ENCODE measurements around the gene LNX1.

Gene LNX1

DNA sequence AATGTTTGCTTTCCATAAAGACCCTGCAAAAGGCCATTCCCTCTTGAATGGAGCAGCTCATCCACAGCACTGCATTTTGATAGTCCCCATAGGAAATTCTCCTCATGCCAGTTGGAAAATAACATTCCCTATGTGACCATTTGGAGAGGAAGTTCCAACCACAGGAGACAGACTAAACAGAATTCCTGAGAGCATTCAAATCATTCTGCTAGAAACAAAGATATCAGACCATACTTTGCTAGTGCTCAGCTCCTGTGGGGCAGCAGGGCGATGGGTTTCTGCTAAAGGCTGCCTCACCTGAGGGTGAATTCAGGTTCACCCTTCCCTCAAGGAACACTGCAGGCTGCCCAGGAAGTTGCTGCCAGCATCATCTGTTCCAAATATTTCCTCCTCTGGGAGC is 58.8 kb downstream of the LNX1 start:
- DNase-seq, result no peak

DNA sequence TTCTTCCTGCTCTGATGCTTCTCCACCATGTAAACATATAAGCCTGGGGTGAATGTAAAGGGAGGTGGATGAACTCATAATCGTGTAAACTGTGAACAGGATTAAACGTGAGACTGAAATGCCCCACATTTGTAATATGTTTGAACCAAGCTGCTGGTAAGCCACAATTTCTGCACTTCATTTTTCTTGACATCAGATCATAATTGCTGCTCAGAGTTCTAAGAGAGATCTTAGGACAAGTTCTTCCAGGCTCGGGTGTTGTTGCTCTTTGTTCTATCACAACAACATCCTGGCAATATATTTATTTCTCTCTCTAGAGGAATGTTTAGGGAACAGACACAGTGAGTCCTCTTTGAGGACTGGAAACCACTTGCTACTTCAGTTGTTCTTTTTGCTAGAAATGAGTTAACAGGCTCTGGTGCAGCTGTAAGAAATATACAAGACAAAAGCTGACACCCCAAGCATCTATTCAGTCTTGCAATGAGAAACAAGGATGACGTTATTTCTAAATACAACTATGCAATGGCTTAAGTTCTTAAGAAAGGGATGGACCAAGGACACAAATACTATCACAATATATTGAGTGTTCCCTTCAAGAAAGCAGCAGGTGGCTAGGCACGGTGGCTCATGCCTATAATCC is 59.6 kb downstream of the LNX1 start:
- no peak for DNase-seq

GRCh38 chr4:53529025-53529424 is 62.3 kb downstream of the LNX1 start:
- DNase-seq, result no peak

GRCh38 chr4:53527930-53528329 is 63.4 kb downstream of the LNX1 start:
- no peak for DNase-seq

DNA sequence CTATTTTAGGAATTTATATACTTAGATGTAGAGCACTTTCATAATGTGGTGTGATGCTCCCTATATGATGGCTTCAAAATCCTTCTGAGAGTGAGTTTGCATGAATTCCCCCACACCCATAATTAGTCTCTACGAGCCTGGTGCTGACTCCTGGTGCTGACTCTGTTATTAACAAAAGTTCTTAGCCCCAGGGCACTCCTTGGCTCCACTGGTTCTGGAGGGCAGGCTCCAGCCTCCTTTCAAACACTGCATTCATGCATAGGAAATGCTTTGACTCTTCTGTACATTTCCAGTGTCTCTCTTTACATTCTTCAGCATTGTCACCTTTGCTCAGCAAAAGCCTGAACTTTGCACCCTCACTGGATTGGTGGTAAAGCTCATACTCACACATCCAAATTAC is 64.0 kb downstream of the LNX1 start:
- no peak for DNase-seq

DNA sequence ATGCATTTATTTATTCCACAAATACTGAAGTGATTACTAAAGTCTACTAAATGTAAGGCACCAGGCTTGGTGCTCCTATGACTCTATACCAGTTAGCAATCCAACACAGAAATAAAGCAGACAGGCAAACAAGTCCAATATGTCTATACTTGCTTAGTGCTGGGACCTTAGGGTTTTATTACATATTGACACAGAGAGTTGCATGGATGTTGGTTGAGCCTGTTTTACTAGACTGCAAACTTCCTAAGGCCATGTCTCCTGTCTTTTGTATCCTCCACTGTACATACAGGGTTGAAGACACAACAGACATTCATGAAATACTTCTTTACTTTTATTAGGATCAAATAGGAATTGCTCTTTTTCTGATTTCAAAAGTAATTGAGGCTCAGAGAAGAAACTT is 69.0 kb downstream of the LNX1 start:
- DNase-seq, result no peak

DNA sequence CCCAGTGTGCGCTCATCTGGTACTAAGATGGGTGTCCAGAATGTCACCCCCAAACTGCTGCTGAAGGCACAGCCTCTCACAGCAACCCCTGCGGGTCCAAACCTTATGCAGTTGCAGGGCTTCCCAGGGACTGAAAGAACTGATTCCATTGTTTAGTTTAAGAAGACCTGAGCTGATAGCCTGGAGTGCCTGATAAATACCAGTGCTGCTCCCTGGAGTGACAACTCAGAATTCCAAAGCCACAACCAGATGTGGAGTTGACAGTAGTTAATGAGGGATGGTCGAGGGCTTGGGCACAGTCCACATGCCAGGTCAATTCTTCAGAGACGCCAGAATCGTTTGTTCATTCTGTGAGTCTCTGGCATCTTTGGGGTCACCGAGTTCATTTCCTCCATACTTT is 71.2 kb downstream of the LNX1 start:
- DNase-seq, result no peak

GRCh38 chr4:53518807-53519206 is 72.5 kb downstream of the LNX1 start:
- no peak for DNase-seq

DNA sequence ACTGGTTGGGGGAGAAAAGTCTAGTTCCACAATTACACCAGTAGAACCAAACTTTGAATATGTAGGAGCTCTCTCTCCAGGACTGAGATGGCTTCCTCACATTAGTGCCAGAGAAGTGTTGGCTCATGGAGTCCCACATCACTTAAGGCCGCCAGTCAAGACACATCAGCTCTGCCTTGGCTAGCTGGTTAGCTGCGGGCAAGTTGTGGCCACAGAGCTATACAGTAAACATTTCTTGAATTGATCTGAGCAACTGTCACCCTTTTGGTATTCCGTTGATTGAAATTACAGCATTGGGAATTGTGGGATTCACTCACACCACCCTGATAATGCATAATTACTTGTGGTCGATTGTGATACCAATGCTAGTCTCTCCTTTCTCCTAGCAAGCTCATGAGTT is 76.2 kb downstream of the LNX1 start:
- DNase-seq, result no peak

DNA sequence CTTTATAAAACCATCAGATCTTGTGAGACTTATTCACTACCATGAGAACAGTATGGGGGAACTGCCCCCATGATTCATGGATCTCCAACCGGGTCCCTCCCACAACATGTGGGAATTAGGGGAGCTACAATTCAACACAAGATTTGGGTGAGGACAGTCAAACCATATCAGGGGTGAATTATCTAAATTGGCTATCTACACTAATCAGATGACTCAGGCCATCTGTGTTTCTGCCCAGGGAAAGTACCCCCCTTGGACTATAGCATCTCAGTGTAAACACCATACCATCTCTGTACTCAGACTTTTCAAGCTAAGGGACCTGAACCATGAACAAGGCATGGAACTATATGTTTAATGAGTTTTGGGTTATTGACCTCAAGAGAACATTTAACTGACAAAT is 76.8 kb downstream of the LNX1 start:
- no peak for DNase-seq

GRCh38 chr4:53512608-53513007 is 78.7 kb downstream of the LNX1 start:
- no peak for DNase-seq

DNA sequence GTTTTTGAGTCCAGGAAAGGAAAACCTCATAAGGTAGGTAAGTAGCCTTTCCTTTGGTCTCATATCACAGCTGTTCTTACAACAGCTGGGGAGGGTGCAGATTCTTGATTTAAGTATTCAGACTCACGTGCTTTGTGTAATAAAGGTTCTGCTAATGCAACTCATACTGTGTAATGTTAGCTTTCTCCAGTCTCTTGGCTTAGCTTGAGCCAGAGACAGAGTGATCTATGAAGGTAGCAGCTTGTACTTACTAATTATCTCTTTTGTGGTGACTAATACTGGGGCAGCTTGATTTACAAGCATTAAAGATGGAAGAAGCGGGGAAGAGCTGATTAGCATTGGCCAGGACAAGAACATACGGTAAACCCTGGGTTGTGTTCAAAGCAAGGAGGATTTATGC is 80.3 kb downstream of the LNX1 start:
- DNase-seq, result peak; percentile 68

- no peak for DNase-seq
Measured at GRCh38 chr4:53510321-53510720, 81.0 kb downstream of the LNX1 start.

DNA sequence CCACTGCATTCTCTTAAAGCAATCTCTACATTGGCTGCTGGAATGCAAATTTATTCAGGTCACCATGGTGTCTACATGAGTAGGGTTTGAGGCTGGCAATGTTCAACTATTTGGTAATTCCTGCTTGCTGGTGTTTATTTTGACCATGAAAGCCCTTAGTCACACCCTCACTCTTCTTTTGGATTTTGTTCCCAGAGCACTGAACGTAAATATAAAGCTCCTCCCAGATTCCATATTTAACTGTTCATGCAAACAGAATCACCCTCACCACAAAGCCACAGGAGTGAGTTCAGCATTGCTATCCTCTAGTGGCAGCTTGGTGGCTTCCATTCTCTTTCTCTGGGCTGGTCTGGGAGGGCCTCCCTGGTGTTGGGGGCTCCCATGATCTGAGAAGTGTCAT is 82.8 kb downstream of the LNX1 start:
- DNase-seq, result no peak

DNA sequence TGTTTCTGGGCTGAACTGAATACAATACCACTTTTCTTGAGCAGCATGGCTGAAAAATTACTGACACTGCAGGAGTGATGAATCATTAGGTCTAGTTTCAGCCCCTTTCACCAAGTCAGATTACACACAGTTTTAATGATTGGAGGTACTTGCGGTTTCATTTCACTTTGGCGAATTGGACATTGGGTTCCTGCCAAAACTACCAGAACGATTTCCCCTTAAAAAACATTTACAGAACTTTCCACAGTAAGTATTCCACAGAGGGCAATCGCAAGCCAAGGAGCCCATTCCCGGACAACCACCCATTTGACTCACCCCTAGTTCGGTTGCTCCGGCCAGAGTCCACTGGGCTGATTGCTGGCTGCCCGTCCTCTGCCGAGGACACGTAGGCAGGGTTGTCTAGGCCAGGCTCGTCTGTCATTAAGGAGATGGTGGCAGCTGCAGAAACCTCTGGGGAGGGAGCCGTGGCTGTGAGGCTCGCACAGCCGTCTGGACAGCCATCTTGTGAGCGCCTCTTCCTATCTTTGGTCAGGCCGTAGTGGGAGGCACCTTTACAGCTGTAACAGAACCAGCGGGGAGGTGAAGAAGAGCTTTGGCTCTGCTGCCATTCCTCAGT is 83.5 kb downstream of the LNX1 start:
- no peak for DNase-seq

DNA sequence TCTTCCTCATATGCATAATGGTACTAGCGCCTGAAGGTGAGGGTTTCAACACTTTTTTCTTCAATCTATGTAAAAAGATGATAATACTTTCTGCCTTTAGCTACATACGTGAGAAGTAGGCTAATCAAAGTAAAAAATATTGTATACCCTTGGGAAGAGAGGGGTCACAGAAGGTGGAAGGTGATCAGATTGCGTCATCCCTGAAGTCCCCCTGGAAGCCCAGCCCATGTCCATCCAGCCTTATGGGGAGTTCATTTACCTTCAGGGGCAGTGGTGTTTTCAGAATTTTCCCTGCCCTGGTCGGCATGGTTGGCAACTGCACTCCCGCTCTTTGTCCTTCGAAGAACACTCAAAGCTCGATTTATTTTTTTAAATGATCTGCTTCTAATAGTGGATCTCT is 84.2 kb downstream of the LNX1 start:
- no peak for DNase-seq

DNA sequence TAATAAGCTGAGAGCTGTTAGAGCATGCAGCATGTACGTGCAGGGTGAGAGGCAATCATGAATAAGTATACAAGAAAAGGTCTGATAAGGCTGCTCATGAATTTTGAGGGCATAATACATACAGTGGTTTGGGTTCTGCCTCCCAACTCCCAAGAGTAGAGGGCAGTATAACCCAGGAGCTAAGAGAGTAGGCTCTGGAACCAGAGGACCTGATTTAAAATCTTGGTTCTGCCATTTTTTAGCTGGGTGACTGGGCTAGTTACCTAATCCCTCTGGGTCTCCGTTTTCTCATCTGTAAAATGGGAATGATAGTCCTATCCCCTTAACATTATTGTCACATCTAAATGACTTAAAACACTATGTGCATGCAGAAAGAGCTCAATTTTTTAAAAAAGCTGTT is 85.3 kb downstream of the LNX1 start:
- DNase-seq, result no peak

- no peak for DNase-seq
Measured at GRCh38 chr4:53502094-53502493, 89.2 kb downstream of the LNX1 start.

DNA sequence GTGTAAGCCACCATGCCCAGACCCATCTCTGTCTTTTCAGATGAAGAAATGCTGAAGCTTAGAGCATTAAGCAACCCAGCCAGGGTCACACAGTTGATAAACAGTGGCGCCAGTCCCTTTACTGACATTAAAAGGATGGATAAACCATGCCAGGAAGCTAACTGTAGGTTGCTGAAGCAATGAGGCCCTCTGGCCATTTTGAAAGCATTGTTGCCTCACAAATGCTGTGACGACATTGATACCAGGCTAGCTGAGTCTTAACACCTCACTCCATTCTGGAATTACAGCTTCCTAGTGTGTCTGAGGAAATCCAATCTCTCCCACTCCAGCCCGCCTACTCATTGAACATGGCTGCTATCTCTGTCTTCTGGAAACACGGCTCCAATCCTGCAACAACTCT is 89.7 kb downstream of the LNX1 start:
- DNase-seq, result no peak

DNA sequence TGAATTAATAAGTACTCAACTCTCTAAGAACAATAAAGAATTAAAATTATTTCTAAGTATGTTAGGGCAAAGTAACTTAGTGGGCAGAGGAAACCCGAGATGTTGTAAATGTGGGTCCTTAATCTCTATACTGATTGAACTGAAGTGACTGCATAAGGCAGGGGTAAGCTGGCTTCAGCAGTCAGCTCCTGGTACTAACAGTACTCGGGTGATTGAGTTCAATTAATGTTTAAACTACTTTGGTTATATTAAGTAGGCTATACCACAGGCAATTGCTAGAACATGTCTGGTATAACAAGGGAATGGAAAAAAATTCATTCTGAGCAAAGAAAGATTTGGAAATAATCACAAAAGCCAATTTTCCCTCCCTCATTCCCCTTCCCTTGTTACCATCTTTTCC is 90.7 kb downstream of the LNX1 start:
- no peak for DNase-seq

DNA sequence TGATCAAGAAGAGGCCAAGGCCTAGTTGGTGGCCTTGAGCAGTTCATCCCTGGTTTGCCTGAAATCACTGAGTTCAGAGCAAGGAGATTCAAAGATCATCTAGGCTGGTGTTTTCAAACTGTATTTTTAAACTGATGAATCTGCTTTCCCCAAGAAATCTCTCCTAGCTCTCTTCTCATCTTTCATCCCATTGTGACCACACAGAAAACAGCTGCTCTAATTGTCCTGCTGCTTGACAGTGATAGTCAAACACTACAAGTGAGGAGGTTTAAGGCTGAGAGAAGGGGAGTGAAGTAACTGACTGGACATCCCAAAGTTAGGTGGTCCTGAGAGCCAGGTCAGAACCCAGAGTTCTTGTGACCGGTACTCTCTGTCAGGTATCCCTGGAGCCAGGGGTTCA is 91.5 kb downstream of the LNX1 start:
- DNase-seq, result no peak

GRCh38 chr4:53498706-53499105 is 92.6 kb downstream of the LNX1 start:
- DNase-seq, result no peak

DNA sequence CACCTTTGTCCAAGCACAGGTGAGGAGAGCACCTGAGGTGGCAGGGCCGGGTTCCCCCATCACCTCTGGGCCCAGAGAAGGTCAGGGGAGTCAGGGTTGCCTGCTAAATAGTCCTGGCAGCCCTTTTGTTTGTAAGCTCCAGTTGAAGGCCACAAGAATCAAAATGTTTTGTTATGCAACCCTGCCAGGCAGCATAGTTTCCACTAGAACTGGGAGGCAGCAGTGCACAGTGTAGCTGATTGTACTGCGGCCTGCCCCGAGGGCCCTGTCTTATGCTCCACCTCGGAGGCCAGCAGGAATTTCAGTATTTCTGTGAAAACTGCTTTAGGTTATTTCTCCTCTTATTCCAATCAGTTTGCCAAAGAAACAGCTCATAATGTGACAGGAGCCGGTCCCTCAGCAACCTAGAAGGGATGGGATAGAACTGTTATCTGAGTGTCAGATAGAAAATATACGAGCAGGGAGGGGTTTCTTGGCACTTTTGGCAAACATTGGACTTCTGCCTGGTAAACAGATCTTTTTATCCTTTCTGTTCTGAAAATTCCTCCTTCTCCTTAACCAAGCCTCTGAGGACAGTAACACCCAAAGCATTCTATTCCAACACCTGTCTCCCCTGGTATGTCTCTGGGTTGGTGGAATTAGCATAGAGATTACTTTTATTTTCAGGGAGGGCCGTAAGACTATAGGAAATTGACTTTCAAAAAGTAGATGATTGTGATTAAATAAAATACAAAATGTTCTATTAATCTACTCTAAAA is 93.6 kb downstream of the LNX1 start:
- no peak for DNase-seq

- DNase-seq, result no peak
Measured at GRCh38 chr4:53494851-53495250, 96.4 kb downstream of the LNX1 start.
